ENCODE measurements around the gene NOSIP.

NOSIP gene

GRCh38 chr19:49512970-49513745 lies 67.2 kb downstream of the NOSIP start:
- H3K4me3 ChIP-seq (replicated peaks; ENCODE audit: low read depth, low read length) = peak overlapping the region; percentile 66
- no peak for TF ChIP-seq CTCF (IDR thresholded peaks at IDR 0.05; ENCODE audit: low read length, missing control alignments)
- DNase-seq (ENCODE audit: low read depth) = peak; percentile 34

GRCh38 chr19:49507803-49508494 lies 72.4 kb downstream of the NOSIP start:
- DNase-seq (ENCODE audit: low read depth) = no peak
- H3K4me3 ChIP-seq (replicated peaks; ENCODE audit: low read depth, low read length) = no peak overlapping the region
- TF ChIP-seq CTCF (IDR thresholded peaks at IDR 0.05; ENCODE audit: low read length, missing control alignments) = no peak

- H3K4me3 ChIP-seq (replicated peaks; ENCODE audit: low read depth, low read length) = no peak overlapping the region
- peak; percentile 68 for DNase-seq (ENCODE audit: low read depth)
- peak; percentile 77 for TF ChIP-seq CTCF (IDR thresholded peaks at IDR 0.05; ENCODE audit: low read length, missing control alignments)
These were observed 73.7 kb downstream of the NOSIP start for GRCh38 chr19:49506575-49507105.
